GM18868 (cell line): Measurements from ENCODE around the gene CASP8.
"Not testable (repeated sequence)": the region's sequence is repeated elsewhere in the genome, so short reads cannot be mapped to it uniquely, and the experiment has no call there.

ENCODE experiments used
- ATAC-seq: cut with Tn5 transposase; IDR thresholded peaks from one replicate; pipeline ENCODE4 v1.9.1; 2021; ENCODE audit warnings: mild to moderate bottlenecking, moderate library complexity; ENCODE audit not compliant: unreplicated experiment

CASP8 gene

GRCh38 chr2:201266629-201267028 is 6.3 kb downstream of the CASP8 start:
- no peak for ATAC-seq

- no peak for ATAC-seq
Observed at GRCh38 chr2:201267278-201268030, 7.1 kb downstream of the CASP8 start.

GRCh38 chr2:201269764-201270163 is 9.4 kb downstream of the CASP8 start:
- ATAC-seq: no peak

GRCh38 chr2:201270293-201271001 is 10.1 kb downstream of the CASP8 start:
- ATAC-seq: no peak

- ATAC-seq: no peak
Observed at GRCh38 chr2:201271917-201272316, 11.6 kb downstream of the CASP8 start.

GRCh38 chr2:201273330-201273983 is 13.1 kb downstream of the CASP8 start:
- ATAC-seq: no peak

GRCh38 chr2:201275069-201275468 is 14.7 kb downstream of the CASP8 start:
- no peak for ATAC-seq

GRCh38 chr2:201275990-201276389 is 15.7 kb downstream of the CASP8 start:
- ATAC-seq: no peak

GRCh38 chr2:201276511-201276910 is 16.2 kb downstream of the CASP8 start:
- no peak for ATAC-seq

- no peak for ATAC-seq
Observed at GRCh38 chr2:201279079-201279478, 18.7 kb downstream of the CASP8 start.

- no peak for ATAC-seq
Observed at GRCh38 chr2:201280191-201281040, 20.1 kb downstream of the CASP8 start.

GRCh38 chr2:201285499-201285898 is 25.2 kb downstream of the CASP8 start:
- no peak for ATAC-seq

- not testable (repeated sequence) for ATAC-seq
Observed at GRCh38 chr2:201290457-201291148, 30.3 kb downstream of the CASP8 start.

GRCh38 chr2:201298462-201299052 is 38.2 kb downstream of the CASP8 start:
- no peak for ATAC-seq

GRCh38 chr2:201299929-201300328 is 39.6 kb downstream of the CASP8 start:
- ATAC-seq: not testable (repeated sequence)

- ATAC-seq: no peak
Observed at GRCh38 chr2:201307876-201308275, 47.5 kb downstream of the CASP8 start.

- ATAC-seq: no peak
Observed at GRCh38 chr2:201308914-201309313, 48.6 kb downstream of the CASP8 start.

- no peak for ATAC-seq
Observed at GRCh38 chr2:201313362-201313761, 53.0 kb downstream of the CASP8 start.

- ATAC-seq: no peak
Observed at GRCh38 chr2:201319511-201319910, 59.2 kb downstream of the CASP8 start.

GRCh38 chr2:201320257-201320656 is 59.9 kb downstream of the CASP8 start:
- ATAC-seq: no peak
